HG02678 (cell line): ENCODE data around the gene C3.
"Not testable (repeated sequence)": the region's sequence is repeated elsewhere in the genome, so short reads cannot be mapped to it uniquely, and the experiment has no call there.

ENCODE experiments used
- ATAC-seq: cut with Tn5 transposase; IDR thresholded peaks from one replicate; pipeline ENCODE4 v1.9.1; 2021; ENCODE audit warnings: mild to moderate bottlenecking, moderate library complexity; ENCODE audit not compliant: unreplicated experiment

C3 gene

GRCh38 chr19:6693056-6693471, 27.4 kb downstream of the C3 start:
- ATAC-seq = no peak

- ATAC-seq = no peak
These were observed 28.4 kb downstream of the C3 start for GRCh38 chr19:6692027-6692426.

DNA sequence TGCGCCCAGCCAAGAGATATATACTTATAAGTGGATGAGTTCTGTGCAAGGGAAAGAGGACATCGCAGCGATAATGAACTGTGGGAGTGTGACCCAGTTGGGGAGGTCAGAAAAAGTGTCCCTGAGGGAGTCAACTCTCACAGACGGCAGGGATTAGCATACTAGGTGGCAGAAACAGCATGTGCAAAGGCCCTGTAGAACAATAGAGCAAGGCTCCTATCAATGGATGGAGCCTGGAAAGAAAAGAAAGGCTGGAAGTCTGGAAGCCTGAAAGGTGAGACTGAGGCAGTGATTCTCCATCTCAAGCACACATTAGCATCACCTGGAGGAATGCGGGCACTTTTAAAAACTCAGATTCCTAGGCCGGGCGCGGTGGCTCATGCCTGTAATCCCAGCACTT, 29.1 kb downstream of the C3 start:
- no peak for ATAC-seq

DNA sequence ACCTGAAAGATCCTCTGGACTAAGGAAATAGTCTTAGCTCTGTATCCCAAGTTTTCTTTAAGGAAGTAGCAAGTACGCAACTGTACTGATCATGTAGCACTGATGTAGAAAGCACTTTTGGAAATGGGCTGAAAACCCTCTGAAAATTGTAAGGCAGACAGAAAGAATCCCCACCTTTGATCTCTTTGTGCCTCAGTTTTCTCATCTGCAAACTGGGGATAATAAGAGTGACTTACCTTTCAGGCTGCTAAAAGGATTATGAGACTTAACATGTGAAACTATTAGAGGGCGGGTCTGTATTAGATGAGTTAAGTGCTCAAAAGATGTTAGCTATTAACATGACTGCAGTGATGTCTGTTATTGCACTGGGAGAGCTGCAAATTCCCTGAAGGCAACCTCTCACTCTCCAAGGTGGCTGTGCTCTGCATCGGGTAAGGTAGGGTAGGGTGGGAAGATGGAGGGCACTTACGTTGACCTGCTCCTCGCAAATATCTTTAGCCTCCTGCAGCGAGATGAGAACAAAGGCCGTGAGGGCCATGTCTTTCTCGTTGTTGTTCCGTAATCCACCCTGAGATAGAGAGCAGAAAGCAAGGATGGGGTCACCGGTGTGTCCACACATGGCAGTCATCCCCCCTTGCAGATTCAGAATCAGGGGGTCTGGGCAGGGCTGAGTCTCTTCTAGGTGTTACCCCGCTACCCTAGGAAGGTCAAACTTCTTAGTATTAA, 30.1 kb downstream of the C3 start:
- no peak for ATAC-seq

DNA sequence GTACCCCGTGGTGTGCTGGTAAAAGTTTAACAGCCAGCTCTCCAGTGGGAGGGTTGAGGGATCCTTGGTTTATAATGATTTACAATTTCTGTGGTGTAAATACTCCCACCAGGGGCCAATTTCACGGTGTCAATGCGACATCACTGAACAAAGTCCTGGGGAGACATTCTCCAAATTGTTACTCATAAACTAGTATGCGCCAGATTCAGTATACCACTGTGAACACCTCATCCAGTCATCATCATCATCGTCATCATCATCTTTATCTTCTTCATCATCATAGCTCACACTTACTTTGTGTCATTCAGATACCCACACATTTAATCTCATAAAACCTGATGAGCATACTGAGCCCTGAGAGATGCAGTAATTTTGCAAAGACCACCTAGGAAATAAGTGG, 33.3 kb downstream of the C3 start:
- no peak for ATAC-seq

- ATAC-seq = no peak
These were observed 33.8 kb downstream of the C3 start for GRCh38 chr19:6686628-6686975.

DNA sequence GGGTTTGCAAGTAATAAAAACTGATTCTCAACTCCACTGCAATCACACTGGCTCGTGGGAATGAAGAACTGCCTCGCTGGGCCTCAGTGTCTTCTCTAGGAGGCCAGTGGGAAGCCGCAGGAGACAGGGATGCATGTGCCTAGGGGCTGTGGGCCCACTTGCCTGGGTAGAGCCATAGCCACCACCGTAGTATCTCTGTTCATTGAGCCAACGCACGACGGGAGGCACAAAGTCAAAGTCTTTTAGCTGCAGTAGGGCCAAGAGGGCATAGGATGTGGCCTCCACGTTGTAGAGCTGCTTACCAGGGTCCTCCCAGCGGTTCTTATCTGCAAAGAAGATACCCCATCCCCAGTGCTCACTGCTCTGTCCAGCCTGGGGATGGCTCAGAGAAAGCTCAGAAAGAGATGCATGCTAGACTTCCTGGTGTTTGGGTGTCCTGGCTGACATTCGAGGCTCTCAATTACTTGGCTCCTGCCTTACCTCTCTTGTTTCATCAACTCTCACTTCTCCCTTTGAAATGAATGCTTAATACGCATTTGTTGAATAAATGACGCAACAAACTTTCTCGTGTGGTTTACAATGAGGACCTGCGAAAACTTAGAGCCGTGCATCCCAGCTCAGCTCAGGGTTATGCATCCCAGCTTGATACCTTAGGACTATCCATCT, 34.4 kb downstream of the C3 start:
- ATAC-seq = no peak

DNA sequence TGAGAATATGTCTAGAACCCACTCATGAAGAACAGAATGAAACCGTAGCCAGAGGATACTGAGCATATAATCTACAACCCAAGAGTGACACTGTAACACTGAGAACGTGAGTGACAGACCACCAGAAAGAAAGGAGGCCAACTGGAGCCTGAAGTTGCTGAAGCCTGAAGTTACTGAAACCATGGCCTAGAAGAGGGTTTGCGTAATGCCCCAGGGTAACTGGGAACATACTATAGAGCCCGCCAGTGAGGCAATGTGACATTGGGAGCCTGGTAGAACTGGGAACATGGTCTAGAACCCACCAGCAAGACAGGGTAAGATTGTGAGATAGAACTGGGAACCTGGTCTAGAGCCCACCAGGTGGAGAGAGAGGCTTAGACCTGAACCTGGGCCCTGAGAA, 35.0 kb downstream of the C3 start:
- ATAC-seq = no peak

- no peak for ATAC-seq
These were observed 36.5 kb downstream of the C3 start for GRCh38 chr19:6683971-6684370.

- ATAC-seq = no peak
These were observed 37.8 kb downstream of the C3 start for GRCh38 chr19:6682607-6683128.

GRCh38 chr19:6680141-6680540, 40.3 kb downstream of the C3 start:
- no peak for ATAC-seq

- no peak for ATAC-seq
These were observed 41.3 kb downstream of the C3 start for GRCh38 chr19:6679139-6679538.

- ATAC-seq = no peak
These were observed 41.8 kb downstream of the C3 start for GRCh38 chr19:6678690-6679109.

GRCh38 chr19:6677883-6678689, 42.4 kb downstream of the C3 start:
- no peak for ATAC-seq

GRCh38 chr19:6677495-6677882, 43.0 kb downstream of the C3 start:
- no peak for ATAC-seq

- ATAC-seq = no peak
These were observed 44.2 kb downstream of the C3 start for GRCh38 chr19:6676288-6676687.

GRCh38 chr19:6674868-6675305, 45.6 kb downstream of the C3 start:
- ATAC-seq = peak; percentile 54

- not testable (repeated sequence) for ATAC-seq
These were observed 46.0 kb downstream of the C3 start for GRCh38 chr19:6674408-6674807.

- no peak for ATAC-seq
These were observed 47.7 kb downstream of the C3 start for GRCh38 chr19:6672693-6673290.

DNA sequence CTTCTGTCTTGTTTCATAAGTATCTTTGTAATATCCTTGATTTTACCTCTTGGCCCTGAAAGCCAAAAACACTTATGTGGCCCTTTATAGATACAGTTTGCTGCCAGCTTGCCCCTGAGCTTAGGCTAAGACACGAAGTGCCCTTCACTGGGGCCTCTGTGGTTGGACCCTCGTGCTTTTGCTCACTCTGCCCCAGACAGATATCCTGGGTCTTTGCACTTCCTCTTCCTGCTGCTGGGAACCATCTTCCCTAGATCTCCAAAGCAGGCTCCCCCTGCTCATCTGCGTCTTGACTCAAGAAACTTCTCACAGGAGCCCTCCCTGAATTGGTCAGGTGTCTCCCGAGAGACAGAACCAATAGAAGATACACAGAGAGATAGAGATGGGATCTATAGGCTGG, 48.5 kb downstream of the C3 start:
- no peak for ATAC-seq

- no peak for ATAC-seq
These were observed 51.8 kb downstream of the C3 start for GRCh38 chr19:6668691-6669090.
